ENCODE data around the gene CCDC51. TPM values are rescaled to one million over a fixed set of nuclear protein-coding genes. Genes with fewer than 3 reads are reported as not detected.

CCDC51 gene
- total RNA-seq, 1 experiment from 2014 or later, result 31.9 TPM

DNA sequence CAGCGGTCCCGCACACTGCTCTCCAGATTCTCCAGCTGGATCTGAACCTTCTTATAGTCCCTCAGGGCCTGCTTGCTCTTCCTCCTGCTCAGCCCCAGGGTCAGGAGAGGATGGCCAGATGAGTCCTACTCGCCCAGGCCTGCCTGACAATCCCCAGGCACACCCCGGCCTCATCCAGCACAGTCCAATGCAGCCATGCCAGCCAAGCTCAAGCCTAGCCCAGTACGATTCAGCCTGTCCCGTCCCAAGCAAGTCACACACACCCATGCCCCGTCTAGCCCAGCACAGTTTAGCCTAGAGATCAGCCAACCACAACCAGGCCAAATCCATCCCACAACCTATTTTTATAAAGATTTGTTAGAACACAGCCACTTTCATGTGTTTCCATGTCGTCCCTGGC lies 26.8 kb downstream of the CCDC51 start:
- DNase-seq (ENCODE audit: unreplicated experiment), result no peak
- intact Hi-C loops (cut with micrococcal nuclease), result no loop called here
- TF ChIP-seq, protein P1, sequence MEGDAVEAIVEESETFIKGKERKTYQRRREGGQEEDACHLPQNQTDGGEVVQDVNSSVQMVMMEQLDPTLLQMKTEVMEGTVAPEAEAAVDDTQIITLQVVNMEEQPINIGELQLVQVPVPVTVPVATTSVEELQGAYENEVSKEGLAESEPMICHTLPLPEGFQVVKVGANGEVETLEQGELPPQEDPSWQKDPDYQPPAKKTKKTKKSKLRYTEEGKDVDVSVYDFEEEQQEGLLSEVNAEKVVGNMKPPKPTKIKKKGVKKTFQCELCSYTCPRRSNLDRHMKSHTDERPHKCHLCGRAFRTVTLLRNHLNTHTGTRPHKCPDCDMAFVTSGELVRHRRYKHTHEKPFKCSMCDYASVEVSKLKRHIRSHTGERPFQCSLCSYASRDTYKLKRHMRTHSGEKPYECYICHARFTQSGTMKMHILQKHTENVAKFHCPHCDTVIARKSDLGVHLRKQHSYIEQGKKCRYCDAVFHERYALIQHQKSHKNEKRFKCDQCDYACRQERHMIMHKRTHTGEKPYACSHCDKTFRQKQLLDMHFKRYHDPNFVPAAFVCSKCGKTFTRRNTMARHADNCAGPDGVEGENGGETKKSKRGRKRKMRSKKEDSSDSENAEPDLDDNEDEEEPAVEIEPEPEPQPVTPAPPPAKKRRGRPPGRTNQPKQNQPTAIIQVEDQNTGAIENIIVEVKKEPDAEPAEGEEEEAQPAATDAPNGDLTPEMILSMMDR (IDR thresholded peaks at IDR 0.05; ENCODE audit: unreplicated experiment), result no peak
- Mint-ChIP-seq H3K4me3 (ENCODE audit: unreplicated experiment) (no peak overlapping the region), H3K27me3 (ENCODE audit: insufficient read depth, unreplicated experiment) (no peaks in the 10 kb centered on the region), H3K36me3 (ENCODE audit: insufficient read depth, unreplicated experiment) (peaks cover 77% of the 10 kb centered on the region), H3K27ac (ENCODE audit: low read depth, unreplicated experiment) (peak overlapping the region; percentile 23), H3K9me3 (ENCODE audit: unreplicated experiment) (no peaks in the 10 kb centered on the region), H3K4me1 (ENCODE audit: insufficient read depth, unreplicated experiment) (peaks cover 15% of the 10 kb centered on the region)
- POLR2A ChIA-PET, result interaction anchor here (1.1 to 22.1 kb wide), 4 partner anchors 11 to 26 kb away, joined by 3 to 749 read pairs (median 37); partner anchors contain the start of genes CCDC51, PLXNB1 and TMA7
- CTCF ChIA-PET, result interaction anchor here (1.0 to 22.6 kb wide), 5 partner anchors 10 to 143 kb away, joined by 3 to 647 read pairs (median 6); partner anchors contain the start of genes CCDC51 and TMA7
- no TSS peak for BruUV-seq (replicated peaks)

DNA sequence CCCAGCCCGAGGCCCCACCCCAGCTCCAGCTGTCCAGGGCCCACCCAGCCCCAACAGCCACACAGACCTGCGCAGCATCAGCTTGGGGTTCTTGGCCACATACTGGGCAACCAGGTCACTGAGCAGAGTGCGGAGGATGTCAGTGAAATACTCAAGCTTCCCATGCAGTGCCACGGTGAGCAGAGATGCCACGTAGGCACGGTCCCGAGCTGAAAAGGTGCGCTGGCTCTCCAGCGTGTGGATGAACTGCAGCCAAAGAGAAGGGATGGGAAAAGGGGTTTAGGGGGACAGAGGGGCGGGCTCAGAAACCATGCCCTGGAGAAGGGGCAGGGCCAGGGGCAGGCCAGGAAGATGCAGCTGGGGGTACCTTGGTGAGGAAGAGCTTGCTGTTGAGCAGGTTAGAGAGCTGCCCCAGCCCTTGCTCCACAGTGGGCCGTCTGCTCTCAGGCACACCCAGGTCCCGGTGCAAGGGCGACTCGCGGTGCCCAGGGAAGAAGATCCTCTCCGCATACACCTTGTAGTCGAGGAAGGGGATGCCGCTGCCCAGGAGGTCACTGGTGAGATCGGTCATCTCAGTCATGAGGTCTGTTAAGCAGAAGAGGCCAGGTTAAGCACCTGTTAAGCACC lies 27.4 kb downstream of the CCDC51 start:
- Mint-ChIP-seq H3K9me3 (ENCODE audit: unreplicated experiment) (no peaks in the 10 kb centered on the region), H3K4me1 (ENCODE audit: insufficient read depth, unreplicated experiment) (peaks cover 15% of the 10 kb centered on the region), H3K27me3 (ENCODE audit: insufficient read depth, unreplicated experiment) (no peaks in the 10 kb centered on the region), H3K4me3 (ENCODE audit: unreplicated experiment) (no peak overlapping the region), H3K27ac (ENCODE audit: low read depth, unreplicated experiment) (peak overlapping the region; percentile 23), H3K36me3 (ENCODE audit: insufficient read depth, unreplicated experiment) (peaks cover 77% of the 10 kb centered on the region)
- intact Hi-C loops (cut with micrococcal nuclease), result no loop called here
- TSS peak; percentile 16 for BruUV-seq (replicated peaks)
- TF ChIP-seq, protein P1 (IDR thresholded peaks at IDR 0.05; ENCODE audit: unreplicated experiment), result no peak
- ChIA-PET POLR2A (interaction anchor here (1.1 to 22.1 kb wide), 4 partner anchors 11 to 27 kb away, joined by 3 to 749 read pairs (median 37); partner anchors contain the start of genes CCDC51, PLXNB1 and TMA7), CTCF (interaction anchor here (0.6 to 22.6 kb wide), 8 partner anchors 10 to 250 kb away, joined by 3 to 647 read pairs (median 4); partner anchors contain the start of genes CCDC51, CELSR3 and TMA7)
- DNase-seq (ENCODE audit: unreplicated experiment), result no peak

DNA sequence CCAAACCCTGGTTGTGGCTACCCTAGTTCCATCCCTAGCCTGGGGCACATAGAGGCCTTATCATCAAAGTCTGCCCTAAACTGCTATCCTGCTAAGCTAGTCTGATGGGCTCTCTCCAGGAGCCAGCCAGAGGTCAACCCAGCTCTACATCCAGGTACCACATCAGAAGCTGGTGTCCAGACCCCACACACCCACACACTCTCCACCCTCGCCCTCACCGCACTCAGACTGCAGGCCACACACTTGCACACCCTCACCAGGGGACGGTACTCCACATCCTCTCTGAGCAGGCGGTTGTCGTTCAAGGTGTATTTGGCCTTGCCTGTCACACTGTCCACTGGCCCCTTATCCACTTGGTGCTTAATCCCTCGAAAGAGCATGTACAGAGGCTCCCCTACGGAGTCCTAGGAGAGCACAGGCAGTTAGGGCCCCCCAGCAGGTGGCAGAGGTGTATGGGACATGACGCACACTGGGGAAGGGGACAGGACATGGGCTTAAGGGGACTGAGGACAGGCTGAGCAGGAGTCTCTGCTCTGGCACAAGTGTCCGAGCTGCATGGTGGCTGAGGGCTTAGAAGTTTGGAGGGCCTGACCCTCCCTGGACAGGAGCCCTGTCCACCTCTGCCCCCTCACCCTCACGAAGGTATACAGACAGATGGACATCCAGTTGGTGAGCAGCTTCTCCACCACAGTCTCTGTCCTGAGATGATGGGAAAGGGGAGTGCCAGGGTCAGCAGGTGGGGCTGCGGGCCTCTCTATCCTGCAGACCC lies 28.1 kb downstream of the CCDC51 start:
- BruUV-seq (replicated peaks), result no TSS peak
- intact Hi-C loops (cut with micrococcal nuclease), result no loop called here
- CTCF ChIA-PET, result interaction anchor here (0.6 to 22.6 kb wide), 5 partner anchors 11 to 203 kb away, joined by 3 to 647 read pairs (median 6); partner anchors contain the start of genes CCDC51 and TMA7
- POLR2A ChIA-PET, result interaction anchor here (6.4 to 22.1 kb wide), 2 partner anchors 10 to 16 kb away, joined by 65 to 749 read pairs; partner anchors contain the start of gene PLXNB1
- Mint-ChIP-seq H3K4me3 (ENCODE audit: unreplicated experiment) (no peak overlapping the region), H3K4me1 (ENCODE audit: insufficient read depth, unreplicated experiment) (peaks cover 19% of the 10 kb centered on the region), H3K36me3 (ENCODE audit: insufficient read depth, unreplicated experiment) (peaks cover 79% of the 10 kb centered on the region), H3K27ac (ENCODE audit: low read depth, unreplicated experiment) (no peak overlapping the region), H3K27me3 (ENCODE audit: insufficient read depth, unreplicated experiment) (no peaks in the 10 kb centered on the region), H3K9me3 (ENCODE audit: unreplicated experiment) (no peaks in the 10 kb centered on the region)
- DNase-seq (ENCODE audit: unreplicated experiment), result no peak
- TF ChIP-seq, protein P1 (IDR thresholded peaks at IDR 0.05; ENCODE audit: unreplicated experiment), result no peak

Data from MCF 10A (cell line).